Loucy (cell line): ENCODE measurements around the gene FYN.

Source experiments
- H2AFZ ChIP-seq: fragments of 200-600 bp; sonication (generic); 2 replicates; pipeline ENCODE4 v1.6.0; 2016; ENCODE audit warnings: antibody characterized with exemption, mild to moderate bottlenecking, low read length, moderate library complexity
- H3F3A ChIP-seq: fragments of 200-600 bp; 2 replicates; pipeline ENCODE4 v1.6.0; 2016; ENCODE audit warnings: antibody characterized with exemption, low read depth, mild to moderate bottlenecking
- H3K27me3 ChIP-seq: fragments of 200-600 bp; sonication (generic); 2 replicates; pipeline ENCODE4 v1.6.1; 2014; ENCODE audit warnings: low read length, mild to moderate bottlenecking; ENCODE audit not compliant: insufficient read depth, poor library complexity, severe bottlenecking
- H3K36me3 ChIP-seq: fragments of 200-600 bp; sonication (generic); 2 replicates; pipeline ENCODE4 v1.6.1; 2016; ENCODE audit warnings: low read length; ENCODE audit not compliant: insufficient read depth
- H3K4me1 ChIP-seq: fragments of 200-600 bp; sonication (generic); 2 replicates; pipeline ENCODE4 v1.5.1; 2014; ENCODE audit warnings: low read length, mild to moderate bottlenecking; ENCODE audit not compliant: insufficient read depth, poor library complexity, severe bottlenecking
- H3K4me2 ChIP-seq: fragments of 200-600 bp; sonication (generic); 2 replicates; pipeline ENCODE4 v1.6.0; 2014; ENCODE audit warnings: antibody characterized with exemption, low read length, low read depth, mild to moderate bottlenecking; ENCODE audit not compliant: poor library complexity, severe bottlenecking
- H3K4me3 ChIP-seq: fragments of 200-600 bp; sonication (generic); 2 replicates; pipeline ENCODE4 v1.5.1; 2014; ENCODE audit warnings: low read length, mild to moderate bottlenecking, mixed read lengths; ENCODE audit not compliant: poor library complexity, severe bottlenecking
- H3K79me2 ChIP-seq: fragments of 200-600 bp; sonication (generic); 2 replicates; pipeline ENCODE4 v1.6.1; 2014; ENCODE audit warnings: low read length; ENCODE audit not compliant: insufficient read depth
- H3K9ac ChIP-seq: fragments of 200-600 bp; sonication (generic); 2 replicates; pipeline ENCODE4 v1.6.0; 2014; ENCODE audit warnings: mild to moderate bottlenecking, low read depth, low read length, moderate library complexity; ENCODE audit not compliant: poor library complexity, severe bottlenecking
- H3K9me2 ChIP-seq: fragments of 200-600 bp; sonication (generic); replicated peaks from 2 replicates; pipeline ENCODE4 v1.6.1; 2016; ENCODE audit warnings: low read depth, low read length, mixed read lengths
- H3K9me3 ChIP-seq: fragments of 200-600 bp; sonication (generic); 2 replicates; pipeline ENCODE4 v1.6.1; 2014; ENCODE audit warnings: mild to moderate bottlenecking, antibody characterized with exemption, low read length, low read depth; ENCODE audit not compliant: insufficient read depth
- H4K20me1 ChIP-seq: fragments of 200-600 bp; sonication (generic); 2 replicates; pipeline ENCODE4 v1.6.0; 2014; ENCODE audit warnings: antibody characterized with exemption, low read length, mild to moderate bottlenecking; ENCODE audit not compliant: insufficient read depth, poor library complexity, severe bottlenecking
- CTCF ChIP-seq: fragments of 200-600 bp; sonication (generic); conservative IDR thresholded peaks from 2 replicates; pipeline ENCODE4 v1.5.1; 2014; ENCODE audit warnings: mild to moderate bottlenecking, antibody characterized with exemption, low read length
- EZH2phosphoT487 ChIP-seq: fragments of 200-600 bp; IDR thresholded peaks from 2 replicates; pipeline ENCODE4 v1.6.1; 2018; ENCODE audit warnings: antibody characterized with exemption, mild to moderate bottlenecking, moderate library complexity, borderline replicate concordance

Gene FYN

GRCh38 chr6:111898452-111898851 lies 25.2 kb upstream of the FYN start:
- peaks cover 3% of the 10 kb centered on the region for H3K4me1 ChIP-seq
- H3K9me2 ChIP-seq = no peaks in the 10 kb centered on the region
- no peaks in the 10 kb centered on the region for H3K27me3 ChIP-seq
- H3K79me2 ChIP-seq = no peaks in the 10 kb centered on the region
- no peak overlapping the region for H3K4me3 ChIP-seq
- H4K20me1 ChIP-seq = no peaks in the 10 kb centered on the region
- no peak for TF ChIP-seq EZH2phosphoT487
- TF ChIP-seq CTCF = no peak
- no peaks in the 10 kb centered on the region for H3F3A ChIP-seq
- no peaks in the 10 kb centered on the region for H3K9me3 ChIP-seq
- no peaks in the 10 kb centered on the region for H3K36me3 ChIP-seq
- no peak overlapping the region for H3K9ac ChIP-seq
- no peak overlapping the region for H2AFZ ChIP-seq
- H3K4me2 ChIP-seq = no peak overlapping the region

- Histone ChIP-seq H3K4me2 (no peak overlapping the region), H3K9me3 (no peaks in the 10 kb centered on the region), H3F3A (no peaks in the 10 kb centered on the region), H3K4me3 (no peak overlapping the region), H3K9ac (no peak overlapping the region), H3K4me1 (peaks cover 3% of the 10 kb centered on the region), H3K36me3 (no peaks in the 10 kb centered on the region), H4K20me1 (no peaks in the 10 kb centered on the region), H3K79me2 (no peaks in the 10 kb centered on the region), H3K9me2 (no peaks in the 10 kb centered on the region), H3K27me3 (no peaks in the 10 kb centered on the region), H2AFZ (no peak overlapping the region)
- TF ChIP-seq EZH2phosphoT487 = no peak
- TF ChIP-seq CTCF = no peak
These were observed 21.7 kb upstream of the FYN start for GRCh38 chr6:111894951-111895350.

- Histone ChIP-seq H3K36me3 (no peaks in the 10 kb centered on the region), H3K27me3 (no peaks in the 10 kb centered on the region), H3K4me3 (no peak overlapping the region), H3K79me2 (no peaks in the 10 kb centered on the region), H4K20me1 (no peaks in the 10 kb centered on the region), H2AFZ (no peak overlapping the region; the same call in 1 of the 2 replicates), H3K9me2 (no peaks in the 10 kb centered on the region), H3K4me1 (no peaks in the 10 kb centered on the region), H3K9ac (no peak overlapping the region), H3F3A (no peaks in the 10 kb centered on the region), H3K9me3 (no peaks in the 10 kb centered on the region), H3K4me2 (no peak overlapping the region)
- TF ChIP-seq CTCF (no peak), EZH2phosphoT487 (no peak)
These were observed 21.0 kb upstream of the FYN start for GRCh38 chr6:111894272-111894671.
